Fibroblast of skin of right biceps (primary cell): Measurements from ENCODE around the gene HCRTR2.
"Not testable (repeated sequence)": the region's sequence is repeated elsewhere in the genome, so short reads cannot be mapped to it uniquely, and the experiment has no call there.

Source experiments
- DNase-seq: peaks from one replicate; pipeline ENCODE4 v3.0.0-alpha.2; 2013

The HCRTR2 gene

DNA sequence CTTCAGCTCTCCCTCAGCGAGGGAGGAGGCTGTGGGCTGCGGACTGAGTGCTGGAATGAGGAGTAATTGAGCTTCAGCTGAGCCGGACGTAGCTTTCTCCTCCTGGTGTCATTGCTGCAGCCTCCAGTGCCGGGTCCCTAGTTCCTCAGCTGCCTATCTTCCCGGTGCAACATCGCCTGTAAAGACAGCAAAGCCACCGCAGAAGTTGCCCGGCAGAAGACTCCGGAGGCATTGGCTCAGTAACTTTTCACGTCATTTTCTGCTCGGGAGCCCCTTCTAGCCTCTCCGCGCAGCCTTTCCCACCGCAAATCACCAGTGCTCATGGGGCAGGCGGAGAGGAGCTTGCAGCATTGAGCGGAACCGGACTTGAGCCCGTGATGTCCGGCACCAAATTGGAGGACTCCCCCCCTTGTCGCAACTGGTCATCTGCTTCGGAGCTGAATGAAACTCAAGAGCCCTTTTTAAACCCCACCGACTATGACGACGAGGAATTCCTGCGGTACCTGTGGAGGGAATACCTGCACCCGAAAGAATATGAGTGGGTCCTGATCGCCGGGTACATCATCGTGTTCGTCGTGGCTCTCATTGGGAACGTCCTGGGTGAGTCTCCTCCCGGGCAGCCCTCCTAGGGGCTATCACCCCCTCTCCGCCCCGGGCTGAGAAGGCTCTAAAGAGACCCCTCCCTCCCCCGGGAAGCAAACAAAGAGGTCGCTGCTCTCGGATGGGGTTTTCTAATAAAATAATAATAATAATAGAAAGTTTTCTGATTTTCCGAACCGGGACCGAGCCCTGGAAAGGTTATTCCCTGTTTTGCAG, at the start of gene HCRTR2:
Gene HCRTR2 (plus strand): TSS at position 305 of the 816 bp plus-strand sequence. CDS start 73 bp downstream, at position 378.
- peak; percentile 8 for DNase-seq

DNA sequence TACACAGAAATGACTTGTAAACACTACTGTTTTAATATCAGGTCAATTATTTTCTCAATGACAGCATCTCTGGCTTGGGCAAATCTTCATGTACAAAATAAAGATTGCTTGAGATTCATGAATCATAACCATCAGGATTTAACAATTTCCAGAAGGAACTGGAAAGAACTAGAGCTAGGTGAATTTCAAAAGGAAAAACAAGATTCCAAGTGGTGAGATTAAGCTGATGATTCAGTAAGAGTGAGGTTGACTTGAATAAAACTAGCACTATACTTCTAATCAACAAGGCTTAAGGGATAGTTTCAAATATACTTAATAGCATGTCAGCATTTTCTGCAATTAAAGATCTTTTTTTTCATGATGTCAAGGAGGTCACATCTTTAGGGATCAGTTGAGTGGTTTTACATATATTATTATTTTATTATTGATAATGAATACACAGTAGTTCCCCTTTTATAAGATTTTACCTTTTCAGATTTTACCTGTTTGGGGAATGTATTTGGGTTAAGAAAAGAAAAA, 43.5 kb upstream of the HCRTR2 start:
- no peak for DNase-seq

DNA sequence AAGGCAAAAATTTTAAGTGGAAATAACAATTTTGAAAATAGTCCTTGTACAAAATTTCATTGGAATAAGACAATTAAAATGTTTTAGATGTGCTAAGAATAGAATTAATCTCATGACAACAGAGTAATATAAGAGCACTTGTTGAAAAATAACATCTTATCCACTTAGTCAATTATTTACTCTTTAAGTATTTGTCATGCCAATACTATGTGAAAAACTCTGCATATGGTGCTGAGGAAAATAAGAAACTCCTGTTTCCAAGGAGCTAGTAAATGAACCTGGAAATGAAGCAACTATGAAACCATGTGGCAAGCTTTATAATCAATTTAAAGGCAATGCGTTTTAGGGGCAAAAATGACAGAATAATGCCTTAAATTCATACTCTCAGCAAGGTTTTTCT, 42.7 kb upstream of the HCRTR2 start:
- peak; percentile 48 for DNase-seq

DNA sequence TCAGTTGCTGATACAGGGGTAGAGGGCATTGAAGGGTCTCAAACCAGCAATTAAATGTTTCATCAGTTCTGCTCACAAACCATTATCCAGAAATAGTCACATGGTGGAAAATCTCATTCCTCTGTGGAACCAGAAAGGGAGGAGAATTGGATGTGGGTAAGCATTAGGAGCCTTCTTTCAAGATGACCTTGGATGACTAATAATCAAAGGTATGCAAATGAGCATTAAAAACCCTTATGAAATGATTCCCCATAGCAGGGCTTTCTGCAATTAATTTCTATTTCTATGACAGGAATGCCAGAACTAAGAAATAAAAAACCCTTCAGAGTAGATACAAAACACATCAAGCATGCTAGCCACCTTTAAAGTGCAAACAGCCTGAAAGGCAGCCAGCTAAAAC, 37.4 kb upstream of the HCRTR2 start:
- DNase-seq: peak; percentile 75

DNA sequence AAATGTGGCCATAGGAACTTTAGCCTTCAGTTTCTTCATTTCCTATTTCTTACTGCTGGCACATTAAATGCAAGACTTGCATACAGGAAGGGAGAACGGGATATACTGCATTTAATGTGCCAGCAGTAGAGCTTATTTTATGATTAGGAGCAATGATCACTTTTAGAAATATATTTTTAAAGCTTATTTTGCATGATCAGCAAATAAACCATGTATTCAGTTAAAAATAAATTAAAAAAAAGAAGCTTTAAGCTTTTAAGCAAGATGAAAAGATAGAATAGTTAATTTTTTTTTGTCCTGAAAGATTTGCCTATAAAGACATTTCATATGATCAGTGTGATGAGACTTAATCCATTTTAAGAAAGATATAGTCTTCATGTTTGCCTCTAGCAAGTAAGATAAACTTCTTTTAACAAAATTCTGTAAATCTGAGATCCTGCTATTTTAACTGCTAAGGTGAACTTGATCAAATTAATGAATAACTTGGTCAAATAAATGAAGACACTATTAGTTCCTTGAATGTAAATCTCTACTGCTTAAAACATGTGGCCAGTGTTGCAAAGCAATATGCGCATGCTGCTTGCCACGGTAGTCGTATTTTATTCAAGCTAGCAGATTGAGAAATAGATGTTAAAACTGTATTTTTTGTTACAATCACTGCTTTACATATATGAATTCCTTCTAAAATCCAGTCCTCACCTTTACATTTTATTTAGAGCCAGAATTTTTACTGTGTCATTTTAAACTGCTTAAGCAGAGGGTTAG, 36.2 kb upstream of the HCRTR2 start:
- DNase-seq: no peak

DNA sequence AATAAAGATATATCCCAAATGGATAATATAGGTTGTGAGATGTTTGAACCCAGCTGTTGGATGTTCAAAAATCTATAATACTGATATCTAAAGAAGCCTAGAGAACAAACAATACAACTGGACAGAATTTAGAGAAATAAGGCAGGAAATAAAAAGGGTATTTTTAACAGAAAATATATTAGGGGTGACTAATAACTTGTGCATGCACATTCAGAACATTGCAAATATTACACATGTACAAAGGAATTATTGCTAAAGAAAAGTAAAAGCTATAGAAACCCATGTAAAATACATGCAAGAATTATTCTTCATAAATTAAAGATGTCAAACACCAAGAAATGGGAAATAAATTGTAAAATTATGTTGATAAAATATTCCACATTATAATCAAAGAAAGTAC, 32.7 kb upstream of the HCRTR2 start:
- DNase-seq: peak; percentile 32

DNA sequence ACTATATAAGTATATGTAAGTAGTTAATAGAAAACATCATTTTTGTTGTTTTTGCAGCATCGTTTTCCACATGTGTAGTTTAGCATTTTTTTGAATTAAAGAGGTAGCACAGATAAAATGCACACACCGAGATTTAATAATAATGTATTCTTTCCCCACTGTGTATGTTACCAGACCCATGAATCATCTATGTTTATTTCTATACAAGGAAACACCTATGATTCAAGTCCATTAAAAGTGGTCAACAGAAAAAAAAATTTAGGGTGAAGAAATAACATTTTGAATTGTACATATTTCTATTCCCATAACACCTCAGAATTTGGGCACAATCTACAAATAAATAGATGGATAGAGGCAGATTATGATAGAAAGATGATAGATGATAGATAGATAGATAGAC, 31.7 kb upstream of the HCRTR2 start:
- DNase-seq: no peak

DNA sequence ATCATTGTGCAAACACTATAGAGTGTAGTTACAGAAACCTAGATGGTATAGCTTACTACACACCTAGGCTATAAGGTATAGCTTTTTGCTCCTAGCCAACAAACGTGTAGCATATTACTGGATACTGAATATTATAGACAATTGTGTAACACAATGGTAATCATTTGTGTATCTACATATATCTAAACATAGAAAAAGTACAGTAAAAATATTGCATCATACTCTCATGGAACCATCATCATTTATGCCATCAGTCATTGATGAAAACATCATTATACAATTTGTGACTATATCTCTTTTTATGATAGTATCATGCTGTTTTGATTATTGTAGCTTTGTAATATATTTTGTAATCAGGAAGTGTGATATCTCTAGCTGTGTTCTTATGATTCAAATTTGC, 21.0 kb upstream of the HCRTR2 start:
- DNase-seq: no peak

DNA sequence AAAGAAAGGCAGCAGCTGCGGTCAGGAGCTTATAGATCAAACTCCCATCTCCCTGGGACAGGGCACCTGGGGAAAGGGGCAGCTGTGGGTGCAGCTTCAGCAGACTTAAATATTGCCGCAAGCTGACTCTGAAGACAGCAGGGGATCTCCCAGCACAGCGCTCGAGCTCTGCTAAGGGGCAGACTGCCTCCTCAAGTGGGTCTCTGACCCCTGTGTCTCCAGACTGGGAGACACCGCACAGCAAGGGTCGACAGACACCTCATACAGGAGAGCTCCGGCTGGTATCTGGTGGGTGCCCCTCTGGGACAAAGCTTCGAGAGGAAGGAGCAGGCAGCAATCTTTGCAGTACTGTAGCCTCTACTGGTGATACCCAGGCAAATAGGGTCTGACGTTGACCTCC, 15.5 kb upstream of the HCRTR2 start:
- DNase-seq: not testable (repeated sequence)

DNA sequence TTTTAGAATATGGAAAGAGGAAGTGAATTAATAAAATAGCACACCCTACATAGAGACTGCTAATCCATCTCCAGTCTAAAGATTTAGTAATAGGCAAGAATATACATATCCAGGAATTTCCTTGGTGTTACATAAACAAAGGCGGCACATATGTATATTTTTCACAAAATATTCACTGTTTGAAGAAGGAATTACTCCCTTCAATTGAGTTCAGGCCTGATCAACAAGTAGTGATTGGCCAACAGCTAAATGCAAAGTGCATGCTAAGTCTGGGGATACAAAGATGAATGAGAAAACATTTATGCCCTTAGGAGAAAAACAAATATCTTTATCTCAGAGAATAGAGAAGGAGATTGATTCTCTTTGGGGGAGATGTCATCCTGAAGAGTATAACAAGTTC, 6.5 kb upstream of the HCRTR2 start:
- DNase-seq: no peak

DNA sequence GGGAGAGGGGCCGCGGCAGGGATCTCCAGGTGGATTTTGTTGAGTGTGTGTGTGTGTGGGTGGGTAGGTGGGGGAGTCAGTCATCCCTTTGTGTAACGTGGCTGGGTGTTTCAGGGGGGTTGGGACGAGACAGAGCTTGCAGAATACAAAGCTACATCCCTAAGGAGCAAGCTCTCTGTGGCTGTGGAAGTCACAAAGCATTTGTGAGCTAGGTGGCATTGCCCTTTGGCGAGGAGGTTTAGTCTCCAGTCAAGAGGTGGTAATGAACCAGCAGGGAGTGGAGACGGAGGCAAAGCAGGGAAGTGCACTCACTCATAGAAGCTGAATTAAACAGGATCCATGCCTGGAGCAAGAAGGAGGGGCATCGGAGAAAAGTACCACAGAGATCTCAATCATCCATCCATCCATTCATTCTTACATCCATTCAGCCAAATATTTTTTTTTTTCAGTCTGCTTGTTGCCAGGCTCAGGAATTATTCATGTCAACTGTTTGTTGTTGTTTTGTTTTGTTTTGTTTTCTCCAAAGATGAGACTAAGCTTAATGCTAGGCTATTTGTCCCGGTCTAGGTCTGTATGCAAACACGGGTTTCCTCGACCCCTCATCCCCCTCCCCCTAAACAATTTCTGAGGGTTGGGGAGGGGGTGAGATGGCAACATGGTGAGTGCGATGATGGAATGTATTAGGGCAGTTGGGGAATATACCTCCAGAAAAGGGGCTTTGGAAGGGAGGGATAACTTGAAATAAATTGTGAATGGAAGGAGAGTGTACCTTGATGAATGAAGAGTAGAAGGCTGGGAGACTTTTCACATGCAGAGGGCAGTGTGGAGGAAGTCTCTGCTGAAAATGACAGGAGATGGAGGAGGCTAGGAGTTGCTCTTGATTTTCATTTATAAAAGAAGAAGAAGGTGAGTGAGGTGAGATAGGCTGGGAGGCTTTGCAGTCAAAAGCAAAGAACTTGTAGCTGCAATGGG, 1.0 kb downstream of the HCRTR2 start:
- no peak for DNase-seq

DNA sequence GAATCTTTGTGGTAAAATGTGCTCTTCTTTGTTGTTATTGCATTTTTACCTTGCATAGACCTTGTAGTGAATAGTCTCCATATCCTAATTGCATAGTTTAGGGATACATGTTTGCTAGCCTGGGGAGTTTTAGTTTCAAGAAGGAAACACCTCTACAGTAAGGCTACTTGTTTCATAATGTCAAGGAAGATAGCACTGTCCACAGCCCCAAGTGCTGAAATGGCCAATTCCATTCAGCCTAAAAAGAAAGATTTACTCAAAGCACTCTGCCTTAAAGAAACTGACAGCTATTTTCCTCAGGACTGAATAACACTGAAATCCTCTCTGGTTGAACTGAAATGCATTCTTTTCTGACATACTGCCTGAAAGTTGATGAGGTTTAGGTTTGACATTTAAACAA, 2.6 kb downstream of the HCRTR2 start:
- DNase-seq: peak; percentile 17

DNA sequence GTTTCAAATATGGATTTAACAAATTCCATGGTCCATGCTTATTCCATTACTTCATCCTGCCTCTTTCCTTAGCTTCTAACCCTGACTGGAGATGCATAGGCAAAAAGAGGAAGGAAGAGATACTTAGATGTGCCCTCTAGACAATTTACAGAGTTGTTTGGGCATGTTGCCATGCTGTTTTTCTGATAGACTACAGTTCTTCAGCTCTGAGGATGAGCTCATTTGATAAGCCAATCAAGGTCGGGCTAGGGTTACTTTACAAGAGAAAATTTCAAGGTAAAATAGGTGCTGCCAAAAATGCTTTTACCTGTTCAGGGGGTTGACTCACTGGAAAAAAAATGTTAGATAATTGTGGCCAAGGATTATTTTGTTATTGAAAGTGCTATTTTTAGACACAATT, 5.9 kb downstream of the HCRTR2 start:
- no peak for DNase-seq

DNA sequence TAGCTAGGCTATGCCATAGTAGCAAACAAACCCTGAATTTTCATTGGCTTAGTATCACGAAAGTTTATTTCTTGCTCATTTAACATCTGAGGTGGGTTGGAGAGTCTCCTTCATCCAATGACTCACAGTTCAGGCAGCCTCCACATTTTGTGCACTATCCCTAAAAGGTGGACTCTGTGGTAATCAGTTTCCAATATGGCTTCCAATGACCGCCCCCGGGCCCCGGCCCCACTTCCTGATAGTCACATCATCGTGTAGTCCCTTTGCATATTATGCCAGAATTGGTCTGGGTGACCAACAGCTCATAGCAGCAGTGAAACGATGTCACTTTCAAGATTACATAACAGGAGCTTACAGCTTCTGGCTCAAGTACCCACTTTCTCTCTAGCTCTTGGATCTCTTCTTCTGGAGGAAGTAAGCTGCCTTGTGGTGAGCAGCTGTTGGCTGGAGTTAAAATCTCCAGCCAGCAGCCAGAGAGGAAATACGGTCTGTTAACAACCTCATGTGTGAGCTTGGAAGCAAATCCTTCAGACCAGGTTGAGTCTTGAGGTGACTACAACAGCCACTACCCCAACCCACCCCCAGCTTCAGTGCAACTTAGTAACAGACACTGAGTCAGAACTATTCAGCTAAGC, 7.8 kb downstream of the HCRTR2 start:
- no peak for DNase-seq

DNA sequence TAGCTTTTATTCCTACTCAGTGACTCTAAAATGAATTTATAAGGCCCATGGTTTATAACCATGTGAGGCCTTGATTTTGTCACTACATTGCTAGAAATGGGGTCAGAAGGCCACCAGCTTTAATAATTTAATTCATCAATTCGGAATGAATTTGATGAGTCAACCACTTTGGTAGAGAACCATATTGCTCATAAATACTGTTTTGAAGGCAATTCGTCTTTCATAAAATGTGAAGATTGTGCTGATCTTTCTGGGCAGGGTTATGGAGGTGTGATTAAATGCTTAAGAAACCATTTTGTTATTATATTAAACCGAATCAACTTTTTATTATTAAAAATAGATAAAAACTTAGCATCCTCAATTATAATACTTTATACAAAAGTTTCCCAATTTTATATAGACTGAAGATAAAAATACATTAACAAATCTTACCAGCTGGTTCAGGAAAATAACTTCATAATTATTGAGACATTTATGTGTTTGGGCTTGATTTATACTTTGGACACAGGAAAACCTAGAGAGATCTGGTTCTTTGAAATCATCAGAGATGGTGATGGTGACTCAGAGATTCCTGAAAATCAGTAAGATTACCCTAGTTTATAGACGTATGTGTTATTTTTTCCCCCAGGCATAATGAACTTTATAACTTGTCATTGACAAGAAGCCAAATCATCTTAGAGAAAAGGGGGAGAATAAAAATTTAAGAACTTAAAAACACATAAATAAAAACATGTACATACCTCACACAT, 10.6 kb downstream of the HCRTR2 start:
- no peak for DNase-seq

DNA sequence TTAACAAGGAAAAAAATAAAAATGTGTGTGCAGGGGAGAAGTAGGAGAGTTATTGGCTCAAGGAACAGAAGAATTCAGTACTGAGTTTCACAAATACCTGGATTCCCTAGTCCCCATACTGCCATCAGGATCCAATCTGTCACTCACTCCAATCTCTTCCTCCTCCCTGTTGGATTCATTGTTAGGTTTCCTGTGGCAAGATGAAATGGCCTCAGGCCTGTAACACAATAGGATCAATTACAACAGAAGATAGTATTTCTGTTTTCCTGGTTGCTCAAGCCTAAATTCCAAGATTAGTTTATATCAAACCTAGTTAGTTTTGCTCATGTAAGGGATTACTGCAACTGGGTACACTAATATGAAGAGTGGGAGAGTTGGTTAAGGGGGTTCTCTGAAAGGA, 24.4 kb downstream of the HCRTR2 start:
- no peak for DNase-seq

DNA sequence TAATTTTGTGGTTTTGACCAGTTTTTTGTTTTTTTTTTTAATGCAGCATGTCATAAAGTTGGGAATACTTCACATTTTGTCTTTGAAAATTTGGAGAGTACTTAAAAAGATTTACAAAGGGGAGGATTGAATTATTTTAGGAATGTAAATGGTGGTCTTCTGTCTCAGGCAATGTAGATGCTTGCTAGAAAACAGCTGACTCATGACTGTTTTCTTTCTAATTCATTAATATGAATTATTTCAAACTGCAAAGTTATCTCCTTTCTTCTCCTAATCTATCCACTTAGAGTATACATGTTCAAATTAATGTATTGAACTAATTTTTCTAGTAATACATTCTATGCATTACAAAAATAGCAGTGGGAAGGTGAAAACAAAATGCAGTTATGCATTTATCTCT, 24.9 kb downstream of the HCRTR2 start:
- DNase-seq: no peak

DNA sequence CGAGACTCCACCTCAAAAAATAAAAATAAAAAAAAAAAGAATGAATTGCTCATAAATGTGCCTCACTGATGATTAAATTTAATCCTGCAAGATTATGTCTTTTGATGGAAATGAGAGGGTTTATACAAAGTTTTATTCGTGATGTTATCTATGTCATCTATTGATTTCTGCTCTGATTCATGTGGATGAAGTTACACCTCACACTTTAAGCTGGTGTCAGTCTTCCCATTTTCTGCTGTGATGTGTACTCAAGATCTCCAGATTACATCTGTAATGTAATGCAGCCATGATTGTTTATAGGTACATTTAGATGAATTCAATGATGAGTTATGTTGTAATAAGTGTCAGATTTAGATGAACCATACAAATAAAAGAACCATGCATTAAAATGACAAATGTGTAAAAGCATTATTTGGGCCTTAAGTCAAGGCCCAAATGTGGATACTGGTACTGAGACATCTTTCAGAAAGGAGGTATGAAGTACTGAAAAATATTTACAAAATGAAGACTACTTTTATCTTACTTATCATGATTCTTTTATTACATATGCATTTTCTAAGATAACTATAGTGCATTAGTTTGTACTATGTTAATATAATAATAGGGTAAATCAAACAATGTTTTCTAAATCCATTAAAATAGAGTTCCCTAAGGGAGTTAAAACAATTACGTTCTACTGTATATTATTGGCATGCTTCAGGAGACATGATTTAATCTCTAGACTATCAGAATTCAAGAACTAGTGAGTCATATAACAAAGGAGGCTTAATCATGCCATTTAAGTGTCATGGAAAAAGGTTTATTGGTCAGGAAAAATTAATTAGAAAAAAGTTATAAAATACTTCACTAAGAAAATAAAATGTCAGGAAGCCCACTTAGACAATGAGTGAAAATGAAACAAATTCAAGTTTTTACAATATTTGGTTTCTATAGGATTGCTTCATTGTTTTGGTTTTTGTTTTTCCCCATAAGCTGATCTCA, 34.5 kb downstream of the HCRTR2 start:
- peak; percentile 5 for DNase-seq

DNA sequence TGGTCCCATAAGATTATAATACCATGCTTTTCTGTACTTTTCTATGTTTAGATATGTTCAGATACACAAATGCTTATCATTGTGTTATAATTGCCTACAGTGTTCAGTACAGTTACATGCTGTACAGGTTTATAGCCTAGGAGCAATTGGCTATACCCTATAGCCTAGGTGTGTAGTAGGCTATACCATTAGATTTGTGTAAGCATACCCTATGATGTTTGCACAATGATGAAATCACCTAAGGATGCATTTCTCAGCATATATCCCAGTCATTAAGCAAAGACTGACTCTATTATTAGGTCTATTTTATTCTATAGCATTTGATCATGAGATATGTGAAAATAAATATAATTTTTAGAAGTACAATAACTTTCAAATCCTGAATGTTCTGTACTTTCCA, 36.6 kb downstream of the HCRTR2 start:
- no peak for DNase-seq

DNA sequence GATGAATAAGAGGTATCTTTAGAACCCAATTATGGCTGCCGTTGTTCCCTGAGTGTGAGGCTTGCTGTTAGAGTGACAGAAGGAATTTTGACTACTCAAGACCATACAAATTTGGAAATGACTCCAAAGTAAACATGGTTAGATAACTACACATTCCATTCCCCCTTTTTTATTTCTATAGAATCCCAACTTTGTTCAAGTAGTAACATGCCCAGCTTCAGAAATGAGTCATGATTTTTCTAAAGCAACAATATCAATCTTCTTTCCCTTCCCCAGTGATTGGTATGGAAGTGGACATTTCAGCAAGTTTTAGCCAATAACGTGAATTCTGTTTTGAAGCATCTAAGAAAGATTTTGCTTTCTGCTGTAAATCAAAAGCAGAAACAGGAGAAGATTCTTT, 37.8 kb downstream of the HCRTR2 start:
- DNase-seq: peak; percentile 87
